Activated CD4-positive, alpha-beta memory T cell treated with anti-CD3 and anti-CD28 coated beads, Interleukin-2, amount 10 ng/mL, durations not matched to agents 7 days and 5 days (primary cell): Measurements from ENCODE around the gene AGPAT1. TPM values are rescaled to one million over a fixed set of nuclear protein-coding genes. Genes with fewer than 3 reads are reported as not detected.

Experiments used
- CTCF ChIA-PET: fragments of 350-600 bp; sonication (Branson Sonifier 250); formaldehyde crosslinking; loops from one replicate; lab custom pipeline; 2021; ENCODE audit warnings: antibody characterized with exemption, inconsistent platforms; lab: Charles Lee
- POLR2A ChIA-PET: fragments of 350-600 bp; sonication (Branson Sonifier 250); formaldehyde crosslinking; loops from one replicate; lab custom pipeline; 2021; ENCODE audit warnings: antibody characterized with exemption; lab: Charles Lee
- DNase-seq: peaks from one replicate; pipeline ENCODE4 v3.0.0-alpha.2; 2020
- H3K27ac Mint-ChIP-seq: one replicate; pipeline ENCODE4 v1.8.0; 2021; ENCODE audit warnings: mild to moderate bottlenecking, mixed read lengths
- H3K27me3 Mint-ChIP-seq: one replicate; pipeline ENCODE4 v1.8.0; 2021; ENCODE audit warnings: mixed read lengths
- H3K36me3 Mint-ChIP-seq: one replicate; pipeline ENCODE4 v1.8.0; 2021; ENCODE audit warnings: low read depth, mixed read lengths
- H3K4me1 Mint-ChIP-seq: one replicate; pipeline ENCODE4 v1.8.0; 2021; ENCODE audit warnings: mixed read lengths
- H3K4me3 Mint-ChIP-seq: one replicate; pipeline ENCODE4 v1.8.0; 2021; ENCODE audit warnings: mild to moderate bottlenecking, mixed read lengths
- H3K9me3 Mint-ChIP-seq: one replicate; pipeline ENCODE4 v1.8.0; 2021; ENCODE audit warnings: mixed read lengths
- total RNA-seq, 2 experiments: library from RNA; stranded (reverse); gene quantifications; one replicate each; pipeline ENCODE4 v1.2.3, GENCODE V29; 2021

The AGPAT1 gene, protein sequence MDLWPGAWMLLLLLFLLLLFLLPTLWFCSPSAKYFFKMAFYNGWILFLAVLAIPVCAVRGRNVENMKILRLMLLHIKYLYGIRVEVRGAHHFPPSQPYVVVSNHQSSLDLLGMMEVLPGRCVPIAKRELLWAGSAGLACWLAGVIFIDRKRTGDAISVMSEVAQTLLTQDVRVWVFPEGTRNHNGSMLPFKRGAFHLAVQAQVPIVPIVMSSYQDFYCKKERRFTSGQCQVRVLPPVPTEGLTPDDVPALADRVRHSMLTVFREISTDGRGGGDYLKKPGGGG
- total RNA-seq: 10 to 100 TPM; 42.7 to 43.1 TPM

DNA sequence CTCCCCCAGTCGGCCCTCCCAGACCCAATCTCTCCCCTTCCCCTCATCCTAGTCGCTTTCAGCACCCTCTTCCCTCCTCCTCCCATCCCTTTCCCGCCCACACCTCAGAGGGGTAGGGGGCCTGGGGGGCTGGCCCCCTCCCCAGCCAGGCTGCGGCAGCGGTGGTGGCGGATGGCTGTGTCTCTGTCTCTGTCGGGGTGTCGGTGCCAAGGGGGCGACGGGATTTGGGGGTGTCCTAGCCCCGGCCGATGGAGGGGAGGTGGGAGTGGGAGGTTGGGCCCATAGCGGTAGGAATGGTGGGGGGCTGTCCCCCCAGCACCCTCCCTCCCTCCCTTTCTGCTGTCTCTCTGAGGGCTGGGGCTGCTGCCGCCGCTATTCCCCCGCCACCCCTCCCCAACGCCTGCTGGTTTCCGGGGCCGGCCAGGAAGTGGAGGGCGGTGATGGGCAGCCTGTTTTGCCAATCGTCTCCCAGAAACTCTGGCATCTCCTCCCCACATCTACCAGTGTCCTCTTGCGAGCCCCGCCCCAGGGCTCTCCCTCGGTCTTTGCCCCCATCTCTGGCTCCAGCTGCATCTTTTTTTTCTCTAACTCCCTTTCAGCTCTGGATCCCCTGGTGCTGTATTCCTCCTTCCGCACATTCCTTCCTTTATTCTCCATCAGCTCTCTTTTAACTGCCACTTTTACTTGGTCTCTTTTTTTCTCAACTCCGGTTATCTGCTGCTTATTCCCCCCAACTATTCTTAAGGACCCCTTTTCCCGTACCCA is at the start of gene AGPAT1:
TSS of gene AGPAT1 (minus strand) at position 374 of the 765 bp plus-strand sequence. CDS start 4,588 bp downstream, outside the sequence.
- no peaks in the 10 kb centered on the region for H3K9me3 Mint-ChIP-seq
- ChIA-PET CTCF (interaction anchor here (0.5 to 2.4 kb wide), 3 partner anchors 17 to 202 kb away, joined by 3 to 20 read pairs (median 3); partner anchors contain the start of gene GPSM3), POLR2A (interaction anchor here (0.6 to 8.0 kb wide), 4 partner anchors 15 to 796 kb away, joined by 3 to 155 read pairs (median 18); partner anchors contain the start of genes ATF6B, FKBPL, GPSM3 and PBX2)
- DNase-seq: peak; percentile 97
- peaks cover 68% of the 10 kb centered on the region for H3K4me1 Mint-ChIP-seq
- peaks cover 23% of the 10 kb centered on the region for H3K36me3 Mint-ChIP-seq
- H3K27me3 Mint-ChIP-seq: no peaks in the 10 kb centered on the region
- H3K27ac Mint-ChIP-seq: peak within 1 kb of the TSS; percentile 90
- peak within 1 kb of the TSS; percentile 91 for H3K4me3 Mint-ChIP-seq

DNA sequence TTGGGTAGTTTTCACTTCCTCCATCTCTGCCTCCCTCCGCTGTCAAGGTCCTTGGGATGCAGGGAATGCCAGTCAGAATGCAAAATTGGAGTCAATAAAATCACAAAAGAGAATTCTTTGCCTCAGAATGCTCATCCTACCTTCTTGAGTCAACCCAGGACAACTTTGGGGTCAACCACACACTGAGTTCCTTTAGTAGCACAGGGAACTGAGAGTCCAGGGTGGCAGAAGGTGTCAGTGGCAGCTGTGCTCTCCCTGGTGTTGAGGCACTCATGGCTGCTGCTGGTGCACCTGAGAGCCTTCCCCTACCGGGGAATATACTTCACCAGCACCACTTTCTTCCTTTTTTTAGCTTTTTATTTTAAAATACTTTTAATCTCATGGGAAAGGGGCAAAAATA is 48.8 kb upstream of the AGPAT1 start:
- CTCF ChIA-PET: no interaction called here
- Mint-ChIP-seq H3K36me3 (no peaks in the 10 kb centered on the region), H3K4me1 (no peaks in the 10 kb centered on the region), H3K9me3 (no peaks in the 10 kb centered on the region), H3K27me3 (no peaks in the 10 kb centered on the region), H3K27ac (no peak overlapping the region), H3K4me3 (no peak overlapping the region)
- no peak for DNase-seq
- POLR2A ChIA-PET: no interaction called here

DNA sequence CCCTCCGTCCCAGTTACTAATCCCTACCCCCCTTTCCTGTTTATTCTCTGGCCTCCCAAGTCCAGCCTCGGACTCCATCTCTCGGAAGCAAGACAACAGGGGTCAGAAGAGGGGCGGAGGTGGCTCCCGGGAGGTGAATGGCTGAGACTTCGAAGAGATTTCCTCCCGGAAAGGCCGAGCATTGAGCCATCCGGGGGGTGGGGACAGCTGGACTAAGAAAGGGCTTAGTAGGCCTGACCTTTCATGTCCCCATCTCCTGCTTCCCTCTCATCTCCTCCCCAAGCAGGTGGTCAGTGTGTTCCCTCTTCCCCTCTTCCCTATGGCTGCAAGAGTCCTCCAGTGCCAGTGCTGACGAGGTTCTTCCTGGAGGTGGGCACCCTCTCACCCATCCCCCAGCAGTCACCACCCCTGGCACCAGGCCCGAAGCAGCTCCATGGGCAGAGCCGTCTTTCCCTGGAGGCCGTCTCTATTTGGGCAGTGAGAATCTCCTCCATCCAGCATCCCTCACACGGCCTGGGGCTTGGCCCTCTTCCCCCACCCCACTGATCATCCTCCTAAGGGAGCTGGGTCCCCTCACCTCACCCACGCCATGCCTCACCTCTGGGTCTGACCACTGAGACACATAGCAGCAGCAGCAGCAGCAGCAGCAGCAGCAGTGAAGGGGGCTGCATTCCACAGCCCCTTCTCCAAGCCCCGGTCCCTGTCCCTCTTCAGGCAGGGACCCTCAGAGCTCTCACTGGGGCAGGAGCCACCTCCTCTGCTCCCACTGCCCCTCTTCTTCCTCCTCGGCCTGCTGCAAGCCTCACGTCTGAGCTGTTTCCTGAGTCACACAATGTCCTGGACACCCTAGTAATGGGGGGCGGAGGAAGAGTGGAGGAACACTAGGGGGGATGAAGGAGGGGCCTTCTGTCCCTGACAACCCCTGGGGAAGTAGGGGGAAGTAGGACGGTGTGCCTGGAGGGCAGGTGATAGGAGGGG is 47.7 kb upstream of the AGPAT1 start, which contains the start of gene NOTCH4:
TSS of gene NOTCH4 (minus strand) at position 810 of the 978 bp plus-strand sequence. CDS start at position 671, 139 bp downstream.
- H3K4me1 Mint-ChIP-seq: no peaks in the 10 kb centered on the region

DNA sequence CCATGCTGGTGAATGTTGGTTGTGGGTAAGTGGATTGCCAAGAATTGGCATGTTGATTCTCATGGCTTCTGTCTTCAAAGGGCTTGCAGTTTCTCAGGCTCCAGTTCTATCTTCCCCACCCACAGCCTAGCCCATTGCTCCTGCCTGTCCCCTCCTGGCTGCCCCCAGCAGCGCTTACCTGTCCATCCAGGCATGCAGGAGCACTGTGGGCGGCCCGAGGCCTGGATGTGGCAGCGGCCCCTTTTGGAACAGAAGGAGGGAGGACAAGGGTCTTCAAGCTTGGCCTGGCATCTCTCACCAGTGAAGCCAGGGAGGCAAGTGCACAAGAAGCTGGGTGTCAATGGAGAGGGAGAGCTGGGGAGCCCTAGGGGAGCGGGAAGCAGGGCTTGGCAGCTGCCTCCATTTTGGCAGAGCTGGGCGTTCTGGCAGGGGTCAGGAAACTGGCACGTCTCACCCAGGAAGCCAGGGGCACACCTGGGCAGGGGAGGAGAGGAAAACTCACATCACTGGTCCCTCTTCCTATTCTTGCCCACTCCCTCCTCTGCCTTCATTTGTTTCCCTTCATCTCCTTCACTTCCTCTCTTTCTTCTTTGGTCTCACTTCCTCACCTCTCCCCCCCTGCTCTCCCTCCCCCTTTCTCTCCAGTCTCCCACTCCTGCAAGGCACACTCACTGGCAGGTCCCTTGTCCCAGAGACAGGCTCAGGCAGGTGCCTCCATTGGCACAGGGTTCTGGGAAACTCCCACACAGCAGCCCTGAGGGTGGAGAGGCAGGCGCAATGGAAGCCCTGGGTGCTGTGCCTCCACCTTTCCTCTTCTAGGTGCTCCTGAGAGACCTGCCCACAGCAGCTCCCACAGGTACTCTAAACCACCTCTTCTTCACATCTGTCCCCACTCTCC is 46.7 kb upstream of the AGPAT1 start:
- Mint-ChIP-seq H3K9me3 (no peaks in the 10 kb centered on the region), H3K27me3 (peaks cover 2% of the 10 kb centered on the region), H3K27ac (no peak overlapping the region), H3K4me3 (no peak overlapping the region), H3K36me3 (no peaks in the 10 kb centered on the region), H3K4me1 (no peaks in the 10 kb centered on the region)
- ChIA-PET CTCF (interaction anchor here (0.6 kb wide), 1 partner anchor 83 kb away, joined by 3 read pairs; no protein-coding TSS in a partner anchor), POLR2A (no interaction called here)
- DNase-seq: no peak

More for the DNA sequence above, 47.7 kb upstream of the AGPAT1 start, which contains the start of gene NOTCH4:
- DNase-seq: no peak
- Mint-ChIP-seq H3K9me3 (no peaks in the 10 kb centered on the region), H3K27me3 (no peaks in the 10 kb centered on the region), H3K27ac (no peak within 1 kb of the TSS), H3K4me3 (no peak within 1 kb of the TSS), H3K36me3 (no peaks in the 10 kb centered on the region)
- CTCF ChIA-PET: no interaction called here
- POLR2A ChIA-PET: no interaction called here

DNA sequence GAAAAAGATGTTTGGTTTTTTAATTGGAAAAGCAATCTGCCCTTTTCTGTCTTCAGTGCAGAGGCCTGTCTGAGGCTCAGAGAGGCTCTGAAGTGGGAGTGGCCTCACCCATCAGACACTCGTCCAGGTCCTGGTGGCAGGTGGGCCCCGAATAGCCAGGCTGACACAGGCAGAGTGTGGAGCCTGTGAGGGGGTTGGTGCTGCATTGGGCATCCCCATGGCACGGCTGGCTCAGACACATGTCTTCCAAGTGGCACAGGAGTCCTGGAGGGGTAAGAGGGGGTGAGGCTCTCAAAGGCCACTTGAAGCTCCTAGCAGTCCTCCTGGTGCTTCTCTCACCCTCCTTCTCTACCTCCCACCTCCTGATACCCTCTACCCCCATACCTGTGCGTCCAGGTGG is 44.1 kb upstream of the AGPAT1 start:
- Mint-ChIP-seq H3K27ac (no peak overlapping the region), H3K36me3 (no peaks in the 10 kb centered on the region), H3K4me3 (no peak overlapping the region), H3K4me1 (no peaks in the 10 kb centered on the region), H3K27me3 (peaks cover 4% of the 10 kb centered on the region), H3K9me3 (no peaks in the 10 kb centered on the region)
- CTCF ChIA-PET: no interaction called here
- DNase-seq: no peak
- POLR2A ChIA-PET: no interaction called here

GRCh38 chr6:32218167-32218566 is 42.3 kb upstream of the AGPAT1 start:
- ChIA-PET POLR2A (no interaction called here), CTCF (no interaction called here)
- Mint-ChIP-seq H3K27ac (no peak overlapping the region), H3K36me3 (no peaks in the 10 kb centered on the region), H3K4me1 (no peaks in the 10 kb centered on the region), H3K27me3 (peaks cover 4% of the 10 kb centered on the region), H3K4me3 (no peak overlapping the region), H3K9me3 (no peaks in the 10 kb centered on the region)
- no peak for DNase-seq

GRCh38 chr6:32216998-32217397 is 41.1 kb upstream of the AGPAT1 start:
- peaks cover 4% of the 10 kb centered on the region for H3K27me3 Mint-ChIP-seq
- H3K9me3 Mint-ChIP-seq: no peaks in the 10 kb centered on the region
- POLR2A ChIA-PET: no interaction called here
- DNase-seq: no peak
- no peak overlapping the region for H3K4me3 Mint-ChIP-seq
- CTCF ChIA-PET: no interaction called here
- H3K4me1 Mint-ChIP-seq: no peaks in the 10 kb centered on the region
- H3K27ac Mint-ChIP-seq: no peak overlapping the region
- no peaks in the 10 kb centered on the region for H3K36me3 Mint-ChIP-seq

GRCh38 chr6:32216285-32216684 is 40.4 kb upstream of the AGPAT1 start:
- DNase-seq: no peak
- Mint-ChIP-seq H3K9me3 (no peaks in the 10 kb centered on the region), H3K4me1 (no peaks in the 10 kb centered on the region), H3K4me3 (no peak overlapping the region), H3K27ac (no peak overlapping the region), H3K36me3 (no peaks in the 10 kb centered on the region), H3K27me3 (peaks cover 4% of the 10 kb centered on the region)
- POLR2A ChIA-PET: no interaction called here
- CTCF ChIA-PET: no interaction called here

DNA sequence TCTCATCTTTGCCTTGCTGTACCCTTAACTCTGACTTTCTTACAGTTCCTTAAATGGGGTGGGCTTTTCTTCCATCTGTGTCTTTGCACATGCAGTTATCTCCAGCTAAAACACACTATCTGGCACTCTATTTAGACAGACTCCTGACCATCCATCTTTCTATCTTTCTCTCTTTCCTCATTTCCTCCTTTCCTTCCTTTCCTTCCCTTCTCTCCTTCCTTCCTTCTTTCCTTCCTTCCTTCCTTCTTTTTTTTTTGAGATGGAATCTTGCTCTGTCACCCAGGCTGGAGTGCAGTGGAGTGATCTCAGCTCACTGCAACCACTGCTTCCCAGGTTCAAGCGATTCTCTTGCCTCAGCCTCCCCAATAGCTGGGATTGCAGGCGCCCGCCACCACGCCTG is 39.7 kb upstream of the AGPAT1 start:
- Mint-ChIP-seq H3K27me3 (peaks cover 4% of the 10 kb centered on the region), H3K27ac (no peak overlapping the region), H3K4me1 (no peaks in the 10 kb centered on the region), H3K4me3 (no peak overlapping the region), H3K9me3 (no peaks in the 10 kb centered on the region), H3K36me3 (no peaks in the 10 kb centered on the region)
- CTCF ChIA-PET: no interaction called here
- POLR2A ChIA-PET: no interaction called here
- no peak for DNase-seq

- Mint-ChIP-seq H3K27ac (no peak overlapping the region), H3K27me3 (peaks cover 4% of the 10 kb centered on the region), H3K4me3 (no peak overlapping the region), H3K36me3 (no peaks in the 10 kb centered on the region), H3K9me3 (no peaks in the 10 kb centered on the region), H3K4me1 (no peaks in the 10 kb centered on the region)
- DNase-seq: no peak
- POLR2A ChIA-PET: no interaction called here
- CTCF ChIA-PET: no interaction called here
Observed at GRCh38 chr6:32214126-32214525, 38.2 kb upstream of the AGPAT1 start.

DNA sequence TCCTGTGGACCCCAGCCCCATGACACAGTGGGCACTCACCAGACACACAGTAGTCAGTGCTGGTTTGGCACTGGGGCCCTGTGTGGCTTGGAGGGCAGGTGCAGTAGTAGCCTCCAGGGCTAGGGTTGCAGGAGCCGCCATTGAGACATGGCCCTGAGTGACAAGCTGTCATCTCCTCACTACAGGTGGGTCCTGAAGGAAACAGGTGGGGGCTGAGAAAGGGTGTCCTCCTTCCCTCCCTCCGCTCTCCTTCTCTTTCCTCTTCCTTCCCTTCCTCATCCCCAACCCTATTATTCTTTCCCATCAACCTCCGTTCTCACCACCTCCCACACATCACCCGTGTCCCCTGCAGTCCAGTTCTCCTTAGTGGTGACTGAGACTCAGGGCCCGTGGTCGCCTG is 37.8 kb upstream of the AGPAT1 start:
- Mint-ChIP-seq H3K4me1 (no peaks in the 10 kb centered on the region), H3K27ac (no peak overlapping the region), H3K4me3 (no peak overlapping the region), H3K27me3 (peaks cover 7% of the 10 kb centered on the region), H3K9me3 (no peaks in the 10 kb centered on the region), H3K36me3 (no peaks in the 10 kb centered on the region)
- ChIA-PET CTCF (no interaction called here), POLR2A (no interaction called here)
- DNase-seq: no peak
